ENCODE measurements around the gene ZNF609. TPM values are rescaled to one million over a fixed set of nuclear protein-coding genes. Genes with fewer than 3 reads are reported as not detected.

The ZNF609 gene
- polyA plus RNA-seq, 3 donors: 1.3 to 13.2 (median 1.7) TPM

- no peak overlapping the region for H3K4me2 ChIP-seq (replicated peaks; ENCODE audit: extremely low read depth, low read length, poor library complexity, severe bottlenecking)
- peak overlapping the region in 1 of 2 donors; percentile 4 for H3K27ac ChIP-seq (ENCODE audit: low read depth in 1 of 2, low read length in 2 of 2)
- H3K4me1 ChIP-seq (ENCODE audit: control insufficient read depth in 1 of 2, insufficient read depth in 2 of 2, low read length in 2 of 2): peaks cover 3 to 4% of the 10 kb centered on the region in 2 donors
- no peak for DNase-seq
- intact Hi-C loops (cut with micrococcal nuclease): no loop called here
- Mint-ChIP-seq H3K27me3 (ENCODE audit: low read depth in 3 of 3) (peaks cover 0 to 2% (median 0%) of the 10 kb centered on the region in 3 donors), H3K4me1 (peaks cover 24% of the 10 kb centered on the region), H3K27ac (no peak overlapping the region), H3K4me3 (no peak overlapping the region), H3K9me3 (peaks cover 0 to 2% (median 0%) of the 10 kb centered on the region in 7 donors), H3K36me3 (peaks cover 3 to 19% of the 10 kb centered on the region in 2 donors)
- TF ChIP-seq CTCF (IDR thresholded peaks at IDR 0.05): no peak
- H4K20me1 ChIP-seq (ENCODE audit: insufficient read depth, low read length): peaks cover 85% of the 10 kb centered on the region
- H3K36me3 ChIP-seq (replicated peaks in 1 of 2; ENCODE audit: control insufficient read depth in 1 of 2, insufficient read depth in 2 of 2, low read length in 2 of 2): no peaks in the 10 kb centered on the region
- H3K4me3 ChIP-seq (replicated peaks in 1 of 3; ENCODE audit: low read depth in 2 of 3, low read length in 3 of 3): no peak overlapping the region
- H3K9ac ChIP-seq (ENCODE audit: insufficient read depth, low read length, poor library complexity, severe bottlenecking): no peak overlapping the region
- H3K79me2 ChIP-seq (ENCODE audit: insufficient read depth, low read length): peaks cover 92% of the 10 kb centered on the region
- H3K9me3 ChIP-seq (replicated peaks in 1 of 2; ENCODE audit: control insufficient read depth in 1 of 2, insufficient read depth in 1 of 2, low read length in 2 of 2): no peaks in the 10 kb centered on the region
- H3K27me3 ChIP-seq (ENCODE audit: control insufficient read depth in 2 of 2, insufficient read depth in 2 of 2, low read length in 2 of 2): no peaks in the 10 kb centered on the region
- no peak overlapping the region for H2AFZ ChIP-seq (ENCODE audit: insufficient read depth, low read depth, low read length, poor library complexity, severe bottlenecking)
- 96% methylated on average over 4 of the region's 8 CpGs for WGBS (ENCODE audit: insufficient coverage)
Measured at GRCh38 chr15:64552281-64552948, 92.0 kb downstream of the ZNF609 start.

GRCh38 chr15:64558460-64559179 is 98.2 kb downstream of the ZNF609 start:
- H3K36me3 Mint-ChIP-seq: peaks cover 4 to 17% of the 10 kb centered on the region in 2 donors
- peaks cover 14% of the 10 kb centered on the region for H3K4me1 Mint-ChIP-seq
- H3K4me3 Mint-ChIP-seq: no peak overlapping the region
- no peak overlapping the region for H2AFZ ChIP-seq (ENCODE audit: insufficient read depth, low read depth, low read length, poor library complexity, severe bottlenecking)
- H3K27ac ChIP-seq (ENCODE audit: low read depth in 1 of 2, low read length in 2 of 2): peak overlapping the region in 1 of 2 donors; percentile 10
- H3K27ac Mint-ChIP-seq: peak overlapping the region in 2 of 7 donors; percentile 41 to 67
- H3K4me1 ChIP-seq (ENCODE audit: control insufficient read depth in 1 of 2, insufficient read depth in 2 of 2, low read length in 2 of 2): no peaks in the 10 kb centered on the region
- H3K4me2 ChIP-seq (replicated peaks; ENCODE audit: extremely low read depth, low read length, poor library complexity, severe bottlenecking): no peak overlapping the region
- DNase-seq: no peak
- H3K9me3 ChIP-seq (replicated peaks in 1 of 2; ENCODE audit: control insufficient read depth in 1 of 2, insufficient read depth in 1 of 2, low read length in 2 of 2): no peaks in the 10 kb centered on the region
- H3K9me3 Mint-ChIP-seq: no peaks in the 10 kb centered on the region
- peaks cover 76% of the 10 kb centered on the region for H4K20me1 ChIP-seq (ENCODE audit: insufficient read depth, low read length)
- intact Hi-C loops (cut with micrococcal nuclease): no loop called here
- no peak for TF ChIP-seq CTCF (IDR thresholded peaks at IDR 0.05)
- no peak overlapping the region for H3K4me3 ChIP-seq (replicated peaks in 1 of 3; ENCODE audit: low read depth in 2 of 3, low read length in 3 of 3)
- no peaks in the 10 kb centered on the region for H3K27me3 ChIP-seq (ENCODE audit: control insufficient read depth in 2 of 2, insufficient read depth in 2 of 2, low read length in 2 of 2)
- H3K27me3 Mint-ChIP-seq (ENCODE audit: low read depth in 3 of 3): peaks cover 0 to 2% (median 0%) of the 10 kb centered on the region in 3 donors
- no peak overlapping the region for H3K9ac ChIP-seq (ENCODE audit: insufficient read depth, low read length, poor library complexity, severe bottlenecking)
- H3K79me2 ChIP-seq (ENCODE audit: insufficient read depth, low read length): peaks cover 92% of the 10 kb centered on the region
- H3K36me3 ChIP-seq (replicated peaks in 1 of 2; ENCODE audit: control insufficient read depth in 1 of 2, insufficient read depth in 2 of 2, low read length in 2 of 2): no peaks in the 10 kb centered on the region

All from CD14-positive monocyte (primary cell).